ENCODE results near the gene CALY. TPM values are rescaled to one million over a fixed set of nuclear protein-coding genes. Genes with fewer than 3 reads are reported as not detected.
A peak's percentile ranks its signal among the peaks of the same experiment; 100 is the strongest.
"Not testable (repeated sequence)": the region's sequence is repeated elsewhere in the genome, so short reads cannot be mapped to it uniquely, and the experiment has no call there.

CALY gene
- total RNA-seq, 1 experiment from 2014 or later = not detected

GRCh38 chr10:133329491-133330202 is 7.0 kb downstream of the CALY start:
- DNase-seq (ENCODE audit: low spot score) = peak; percentile 67

DNA sequence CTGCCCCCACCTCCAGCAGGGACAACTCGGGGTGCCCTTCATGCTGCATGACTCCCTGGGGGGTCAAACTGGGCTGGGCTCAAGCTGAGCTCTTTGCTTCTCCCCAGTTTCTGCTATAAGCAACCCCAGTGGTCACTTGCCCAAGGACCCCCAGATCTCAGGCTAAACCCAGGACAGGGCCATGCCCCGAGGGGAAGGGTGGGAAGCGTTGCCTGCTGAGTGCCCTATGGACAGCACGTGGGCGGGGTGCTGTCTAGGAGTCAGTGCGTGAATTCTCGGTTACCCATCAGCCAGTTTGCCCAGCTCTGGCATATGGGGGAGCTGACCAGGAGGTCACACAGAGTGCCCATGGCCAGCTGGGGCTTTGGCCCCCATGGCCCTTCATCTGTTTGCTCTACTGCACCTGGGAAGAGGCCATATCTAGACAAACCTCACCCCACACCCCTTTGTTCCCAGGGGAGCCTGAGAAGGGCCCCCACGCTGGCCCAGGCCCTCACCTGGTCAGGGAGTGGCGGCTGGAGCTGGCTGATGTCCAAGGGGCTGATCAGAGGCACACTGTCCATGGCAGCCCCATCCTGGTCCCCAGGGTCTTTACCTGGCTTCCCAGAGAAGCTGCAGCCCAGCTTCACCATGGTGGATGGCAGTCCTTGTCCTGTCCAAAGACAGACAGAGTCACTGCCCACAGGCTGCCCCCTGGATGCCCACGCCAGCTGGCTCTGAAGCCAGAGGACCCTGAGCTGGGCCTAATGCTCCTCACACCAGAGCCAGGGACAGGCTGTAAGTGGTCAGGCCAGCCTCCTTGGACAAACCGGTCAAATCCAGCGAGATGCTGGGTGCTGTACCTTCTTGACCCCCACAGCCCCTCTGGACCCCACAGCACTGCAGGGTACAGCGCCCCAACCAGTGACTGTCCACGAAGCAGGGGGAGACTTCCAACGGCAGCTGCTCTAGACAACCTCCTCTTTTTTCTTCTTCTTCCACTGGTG is 8.0 kb downstream of the CALY start:
- no peak for DNase-seq (ENCODE audit: low spot score)

GRCh38 chr10:133327651-133328357 is 8.9 kb downstream of the CALY start:
- no peak for DNase-seq (ENCODE audit: low spot score)

DNA sequence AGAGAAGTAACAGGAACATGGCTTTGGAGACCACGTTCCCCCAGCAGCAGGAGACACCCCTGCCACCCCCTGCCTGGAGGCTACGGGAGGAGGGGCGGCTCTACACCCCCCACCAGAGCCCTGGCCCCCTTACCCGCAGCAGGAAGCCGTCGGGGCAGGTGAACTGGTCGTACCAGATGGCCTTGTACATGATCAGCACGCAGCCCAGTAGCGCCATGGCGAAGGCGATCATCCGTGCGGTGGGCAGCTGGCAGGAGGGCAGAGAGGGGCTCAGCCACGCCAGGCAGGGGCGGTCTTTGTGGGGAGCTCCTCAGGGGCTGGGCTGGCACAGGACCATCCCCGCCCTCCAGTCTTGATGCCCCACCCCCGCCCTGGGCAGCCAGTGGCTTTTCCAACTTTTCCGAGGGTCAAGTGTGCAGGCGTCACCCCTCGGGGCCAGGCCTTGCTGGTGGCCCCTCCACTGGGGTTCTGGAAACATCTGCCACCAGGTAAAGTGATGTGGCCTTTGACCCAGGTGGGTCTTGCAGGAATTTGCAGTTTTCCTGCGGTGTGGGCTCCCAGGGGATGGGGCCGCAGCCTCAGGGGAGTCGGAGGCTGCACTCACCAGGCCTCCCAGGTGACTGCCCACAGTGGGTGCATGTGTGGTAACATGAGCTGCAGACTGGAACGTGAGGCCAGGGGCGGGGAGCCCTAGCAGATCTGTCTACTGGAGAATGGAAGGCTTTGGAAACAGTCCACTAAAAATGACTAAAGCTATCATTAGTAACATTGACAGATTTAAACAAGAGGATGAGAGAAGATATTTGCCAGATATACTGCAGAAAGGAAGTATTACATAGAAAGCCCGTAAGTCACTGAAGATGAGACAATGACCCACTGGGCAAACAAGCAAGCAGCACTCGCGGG is 9.7 kb downstream of the CALY start:
- no peak for DNase-seq (ENCODE audit: low spot score)

GRCh38 chr10:133326223-133326551 is 10.5 kb downstream of the CALY start:
- no peak for DNase-seq (ENCODE audit: low spot score)

- no peak for DNase-seq (ENCODE audit: low spot score)
Observed at GRCh38 chr10:133325440-133326222, 11.1 kb downstream of the CALY start.

DNA sequence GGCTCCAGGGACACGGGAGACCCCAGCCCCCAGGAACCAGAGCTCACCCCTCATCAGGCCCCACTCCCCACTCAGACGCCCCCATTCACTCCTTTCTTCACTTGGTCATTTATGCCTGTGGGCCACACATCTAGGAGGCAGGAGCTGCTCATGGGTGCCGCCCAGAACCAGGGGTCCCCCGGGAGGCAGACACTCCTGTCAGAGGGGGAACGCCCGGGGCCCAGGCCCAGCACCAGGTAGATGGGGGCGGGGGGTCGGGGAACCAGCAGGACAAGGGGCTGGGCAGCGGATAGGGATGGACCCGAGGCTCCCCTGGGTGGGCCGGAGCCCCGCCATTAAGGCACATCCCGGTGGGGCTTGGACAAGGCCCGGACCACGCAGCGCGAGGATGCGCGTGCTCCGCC is 11.8 kb downstream of the CALY start:
- no peak for DNase-seq (ENCODE audit: low spot score)

- no peak for DNase-seq (ENCODE audit: low spot score)
Observed at GRCh38 chr10:133324198-133324792, 12.4 kb downstream of the CALY start.

DNA sequence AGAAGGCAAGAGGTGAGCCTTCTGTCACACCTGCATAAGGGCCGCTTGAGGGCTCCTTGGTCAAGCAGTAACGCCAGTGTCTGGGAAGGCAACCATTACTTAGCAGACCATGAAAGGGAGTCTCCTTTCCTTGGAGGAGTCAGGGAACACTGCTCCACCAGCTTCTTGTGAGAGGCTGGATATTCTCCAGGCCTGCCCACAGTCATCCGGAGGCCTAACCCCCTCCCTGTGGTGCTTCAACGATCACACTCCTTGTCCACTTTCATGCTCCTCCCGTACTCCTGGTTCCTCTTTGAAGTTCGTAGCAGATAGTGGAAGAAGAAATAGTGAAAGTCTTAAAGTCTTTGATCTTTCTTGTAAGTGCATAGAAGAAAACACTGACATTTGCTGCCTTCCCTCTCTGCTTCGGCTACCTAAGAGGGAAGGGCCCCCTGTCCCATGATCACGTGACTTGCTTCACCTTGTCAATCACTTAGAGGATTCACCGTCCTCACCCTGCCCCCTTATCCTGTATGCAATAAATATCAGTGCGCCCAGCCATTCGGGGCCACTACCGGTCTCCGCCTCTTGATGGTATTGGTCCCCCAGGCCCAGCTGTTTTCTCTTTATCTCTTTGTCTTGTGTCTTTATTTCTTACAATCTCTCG is 14.5 kb downstream of the CALY start:
- DNase-seq (ENCODE audit: low spot score) = not testable (repeated sequence)

GRCh38 chr10:133320852-133321422 is 15.8 kb downstream of the CALY start:
- DNase-seq (ENCODE audit: low spot score) = not testable (repeated sequence)

DNA sequence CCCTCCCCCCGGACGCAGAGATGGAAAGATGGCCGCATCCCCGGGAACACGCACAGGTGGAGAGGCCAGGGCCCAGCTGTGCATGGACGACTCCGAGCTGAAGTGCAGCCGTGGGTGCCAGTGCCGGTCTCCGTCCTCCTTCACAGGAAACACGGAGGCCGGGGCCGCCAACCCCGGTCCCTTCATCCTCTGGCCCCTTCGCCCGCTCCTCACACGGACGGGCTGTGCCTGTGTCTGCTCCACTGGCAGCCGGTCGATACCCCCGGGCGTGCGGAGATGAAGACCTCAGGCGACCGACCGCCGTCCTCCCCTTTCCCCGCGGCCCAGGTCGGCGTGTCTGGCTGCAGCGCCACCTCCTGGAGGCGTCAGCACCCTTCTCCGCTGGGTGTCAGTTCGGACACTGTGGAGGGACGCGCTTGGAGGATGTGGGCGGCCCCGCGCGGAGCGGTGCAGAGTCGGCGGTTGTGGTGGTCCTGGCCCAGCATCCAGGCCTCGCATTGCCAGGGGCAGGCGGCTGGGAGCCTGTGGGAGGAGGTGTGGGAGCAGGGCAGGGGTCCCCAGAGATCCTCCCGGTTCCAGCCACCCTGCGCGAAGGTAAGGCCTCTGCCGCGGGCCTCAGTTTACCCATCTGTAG is 18.1 kb downstream of the CALY start:
- peak; percentile 47 for DNase-seq (ENCODE audit: low spot score)

- DNase-seq (ENCODE audit: low spot score) = no peak
Observed at GRCh38 chr10:133316732-133317131, 20.0 kb downstream of the CALY start.

DNA sequence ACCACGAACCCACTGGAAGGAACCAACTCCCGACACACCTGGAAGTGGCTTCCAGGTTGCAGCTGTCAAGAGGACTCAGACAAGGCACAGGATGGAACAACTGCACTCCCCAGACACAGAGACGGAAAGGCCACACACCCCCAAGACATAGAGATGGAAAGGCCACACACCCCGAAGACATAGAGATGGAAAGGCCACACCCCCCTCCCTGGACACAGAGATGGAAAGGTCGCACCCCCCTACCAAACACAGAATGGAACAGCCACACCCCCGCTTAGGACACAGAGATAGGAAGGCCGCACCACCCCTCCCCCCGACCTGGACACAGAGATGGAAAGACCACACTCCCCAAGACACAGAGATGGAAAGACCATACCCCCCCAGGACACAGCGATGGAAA is 20.4 kb downstream of the CALY start:
- no peak for DNase-seq (ENCODE audit: low spot score)

- DNase-seq (ENCODE audit: low spot score) = peak; percentile 36
Observed at GRCh38 chr10:133315847-133316246, 20.8 kb downstream of the CALY start.

DNA sequence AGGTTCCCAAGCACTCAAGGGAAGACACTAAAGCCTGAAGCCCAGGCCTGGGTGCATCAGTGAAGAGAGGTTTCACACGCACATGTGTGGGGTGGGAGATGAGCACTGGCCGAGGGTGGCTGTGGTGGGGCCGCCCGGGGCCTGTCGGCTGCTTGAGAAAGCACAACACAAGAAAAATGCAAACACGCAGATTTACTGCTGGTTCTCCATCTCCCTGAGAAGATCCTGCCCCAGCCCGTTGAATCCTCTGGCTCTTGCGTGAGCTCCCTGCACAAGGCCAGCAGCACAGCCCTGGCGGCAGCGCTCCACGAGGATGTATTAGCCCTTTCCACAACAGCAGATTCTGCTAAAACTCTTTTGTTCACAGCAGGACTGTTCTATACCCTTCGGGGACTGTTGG is 21.8 kb downstream of the CALY start:
- DNase-seq (ENCODE audit: low spot score) = no peak

DNA sequence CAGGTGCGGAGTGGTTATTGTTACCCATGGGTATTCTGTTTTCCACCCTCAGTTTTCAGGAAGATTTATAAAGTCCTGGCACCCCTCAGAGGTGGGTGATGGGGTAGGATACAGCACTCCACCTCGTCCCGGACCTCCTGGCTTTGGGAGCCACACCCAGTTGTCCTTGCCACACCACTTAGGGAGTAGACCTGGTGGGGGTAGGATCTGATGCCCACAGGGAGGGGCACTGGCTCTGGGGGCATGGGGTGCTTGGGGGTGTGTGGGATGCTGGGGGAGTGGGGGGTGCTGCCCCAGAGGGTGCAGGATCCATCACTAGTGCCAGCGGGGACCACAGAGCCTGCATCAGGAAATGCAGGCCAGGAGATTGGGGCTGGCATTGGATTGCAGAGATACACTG is 23.5 kb downstream of the CALY start:
- DNase-seq (ENCODE audit: low spot score) = no peak

DNA sequence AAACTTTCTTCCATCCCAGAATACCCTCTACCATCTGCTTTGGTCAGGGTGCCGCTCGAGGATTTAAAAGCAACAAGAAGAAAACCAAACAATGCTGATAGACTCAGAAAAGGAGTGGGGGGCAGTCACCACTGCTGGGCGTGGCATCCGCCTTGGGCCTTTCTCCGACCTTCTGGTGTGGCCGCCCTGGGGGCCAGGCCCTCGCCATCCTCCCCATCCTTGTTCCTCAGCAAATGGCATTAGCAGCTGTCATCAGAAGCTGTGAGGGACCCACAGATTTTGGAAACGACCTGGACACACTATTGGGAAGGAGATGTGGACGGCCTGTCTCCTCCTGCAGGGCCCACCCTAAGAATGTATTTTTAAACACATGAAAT is 23.9 kb downstream of the CALY start:
- DNase-seq (ENCODE audit: low spot score) = no peak

DNA sequence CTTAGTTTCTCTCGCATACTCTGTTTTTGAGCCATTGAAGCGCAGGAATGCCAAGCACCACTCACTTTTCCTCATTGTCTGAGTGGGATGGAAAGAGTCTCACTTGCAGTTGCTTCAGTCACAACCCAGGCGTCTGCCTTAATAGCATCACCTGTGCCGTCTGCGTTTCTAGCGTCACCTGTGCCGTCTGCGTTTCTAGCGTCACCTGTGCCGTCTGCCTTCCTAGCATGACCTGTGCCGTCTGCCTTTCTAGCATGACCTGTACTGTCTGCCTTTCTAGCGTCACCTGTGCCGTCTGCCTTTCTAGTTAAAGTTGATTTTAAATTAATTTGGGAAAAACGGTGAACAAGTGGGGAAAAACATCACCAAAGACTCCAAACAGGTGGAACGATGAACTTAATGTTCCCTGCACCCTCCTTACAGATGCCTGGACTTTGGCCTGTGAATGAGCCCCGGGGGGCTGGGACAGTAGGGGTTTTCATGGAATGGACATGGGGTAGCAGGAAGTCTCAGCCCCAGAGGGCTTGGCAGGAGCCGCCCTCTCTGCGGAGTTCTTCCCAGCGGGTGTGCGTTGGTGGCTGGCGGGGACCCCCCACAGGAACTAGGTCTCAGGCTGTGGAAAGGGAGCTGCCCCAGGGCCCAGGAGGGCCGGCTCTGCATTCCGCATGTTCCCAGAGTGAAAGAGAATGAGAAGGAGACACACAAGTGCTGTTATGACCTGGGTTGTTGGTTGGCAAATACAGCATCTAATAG is 24.5 kb downstream of the CALY start:
- DNase-seq (ENCODE audit: low spot score) = no peak

Measured in H4 (cell line).